Stimulated activated CD8-positive, alpha-beta memory T cell treated with anti-CD3 and anti-CD28 coated beads, Interleukin-7, amount 100 ng/mL, for 24 hours (primary cell): Measurements from ENCODE around the gene MPP2.
"Not testable (repeated sequence)": the region's sequence is repeated elsewhere in the genome, so short reads cannot be mapped to it uniquely, and the experiment has no call there.

Experiments
- DNase-seq: peaks from one replicate; pipeline ENCODE4 v3.0.0-alpha.2; 2020; ENCODE audit warnings: low read depth

The MPP2 gene

GRCh38 chr17:43928609-43929008 is 21.3 kb upstream of the MPP2 start:
- no peak for DNase-seq

GRCh38 chr17:43927929-43928328 is 20.6 kb upstream of the MPP2 start:
- DNase-seq = not testable (repeated sequence)

- DNase-seq = no peak
These were observed 19.9 kb upstream of the MPP2 start for GRCh38 chr17:43927060-43927864.

- DNase-seq = no peak
These were observed 17.2 kb upstream of the MPP2 start for GRCh38 chr17:43924558-43924957.

- no peak for DNase-seq
These were observed 13.3 kb upstream of the MPP2 start for GRCh38 chr17:43920500-43921095.

GRCh38 chr17:43918026-43918389 is 10.7 kb upstream of the MPP2 start:
- no peak for DNase-seq

GRCh38 chr17:43917348-43918025 is 10.2 kb upstream of the MPP2 start:
- peak; percentile 11 for DNase-seq

- no peak for DNase-seq
These were observed 9.6 kb upstream of the MPP2 start for GRCh38 chr17:43917016-43917347.

- no peak for DNase-seq
These were observed 9.0 kb upstream of the MPP2 start for GRCh38 chr17:43916385-43916784.

- DNase-seq = no peak
These were observed 8.2 kb upstream of the MPP2 start for GRCh38 chr17:43915559-43915958.

- no peak for DNase-seq
These were observed 7.1 kb upstream of the MPP2 start for GRCh38 chr17:43914451-43914850.

GRCh38 chr17:43913584-43913983 is 6.2 kb upstream of the MPP2 start:
- no peak for DNase-seq

- no peak for DNase-seq
These were observed 5.4 kb upstream of the MPP2 start for GRCh38 chr17:43912635-43913304.

GRCh38 chr17:43911904-43912303 is 4.6 kb upstream of the MPP2 start:
- DNase-seq = no peak

- no peak for DNase-seq
These were observed 2.3 kb upstream of the MPP2 start for GRCh38 chr17:43909537-43910231.

- DNase-seq = peak; percentile 23
These were observed 824 bp upstream of the MPP2 start for GRCh38 chr17:43907998-43908721.

GRCh38 chr17:43906951-43907424 is 348 bp downstream of the MPP2 start:
- no peak for DNase-seq

- no peak for DNase-seq
These were observed 1.1 kb downstream of the MPP2 start for GRCh38 chr17:43905985-43906852.

GRCh38 chr17:43905400-43905984 is 1.8 kb downstream of the MPP2 start:
- DNase-seq = no peak
